Nephron (organoid): ENCODE results near the gene ZNF423.

Experiments
- H3K27ac Mint-ChIP-seq, 3 experiments: 2 replicates each; pipeline ENCODE4 v1.8.0; 2020; ENCODE audit warnings: mixed read lengths in 3 of 3, mild to moderate bottlenecking in 2 of 3, moderate library complexity in 1 of 3
- H3K27me3 Mint-ChIP-seq: 2 replicates; pipeline ENCODE4 v1.8.0; 2021; ENCODE audit warnings: low read depth, mild to moderate bottlenecking, moderate library complexity, mixed read lengths
- H3K36me3 Mint-ChIP-seq: 2 replicates; pipeline ENCODE4 v1.8.0; 2020; ENCODE audit warnings: low read depth, mixed read lengths
- H3K4me1 Mint-ChIP-seq: 2 replicates; pipeline ENCODE4 v1.8.0; 2020; ENCODE audit warnings: mixed read lengths
- H3K4me3 Mint-ChIP-seq, 3 experiments: 2 replicates each; pipeline ENCODE4 v1.8.0; 2020; ENCODE audit warnings: mild to moderate bottlenecking in 3 of 3, mixed read lengths in 3 of 3, moderate library complexity in 2 of 3
- H3K9me3 Mint-ChIP-seq: 2 replicates; pipeline ENCODE4 v1.8.0; 2020; ENCODE audit warnings: mixed read lengths
- TF ChIP-seq, protein P1 (sequence below), 3 experiments: fragments of 200-600 bp; sonication (generic); IDR thresholded peaks; one replicate each; pipeline ENCODE4 v1.5.0; 2021; ENCODE audit warnings: antibody characterized with exemption in 3 of 3; ENCODE audit not compliant: unreplicated experiment in 3 of 3

ZNF423 gene

DNA sequence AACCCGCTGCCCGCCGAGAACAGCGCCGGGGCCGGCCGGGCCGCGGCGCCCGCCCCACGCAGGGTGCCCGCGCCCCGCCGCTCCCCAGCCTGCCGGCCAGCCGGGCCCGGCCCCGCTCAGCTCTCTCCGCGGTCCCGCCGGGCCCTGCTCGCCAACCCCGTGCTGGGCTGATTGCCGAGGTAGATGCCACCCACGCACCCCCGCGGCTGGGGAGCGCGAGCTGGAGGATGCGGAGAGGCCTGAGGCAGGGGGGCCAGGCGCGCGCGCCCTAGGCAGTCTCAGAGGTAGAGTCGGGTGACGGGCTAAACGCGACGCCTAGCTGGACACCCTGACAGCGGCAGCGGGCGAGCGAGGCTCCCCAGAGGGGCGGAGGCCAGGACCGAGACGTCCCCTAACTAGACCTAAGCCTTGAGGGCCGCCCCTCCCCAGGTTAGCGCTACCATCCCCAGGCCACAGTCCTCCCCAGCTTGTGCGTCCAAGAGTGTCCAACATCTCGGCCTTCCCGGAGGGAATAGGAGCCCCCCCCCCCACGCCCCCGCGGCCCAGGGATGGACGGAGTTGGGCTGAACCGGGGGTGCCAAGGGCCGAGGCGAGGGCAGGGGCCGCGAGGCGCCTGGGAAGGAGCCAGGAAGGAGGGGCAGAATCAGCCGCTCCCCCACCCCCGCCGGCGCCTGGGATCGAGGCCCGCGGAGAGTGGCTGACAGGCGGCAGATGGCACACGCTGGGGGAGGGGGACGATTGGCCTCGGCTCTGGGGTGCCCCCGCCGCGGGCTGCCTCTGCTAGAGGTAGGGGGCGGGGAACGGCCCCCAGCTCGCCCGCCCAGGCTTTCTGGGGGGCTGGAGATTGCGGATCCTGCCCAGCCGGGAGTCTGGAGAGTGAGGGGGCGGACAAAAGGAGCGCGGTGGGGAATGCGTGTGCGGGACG lies 2.5 kb upstream of the ZNF423 start:
- H3K36me3 Mint-ChIP-seq = no peaks in the 10 kb centered on the region
- peak overlapping the region; percentile 82 to 88 (median 88) for H3K4me3 Mint-ChIP-seq
- H3K27ac Mint-ChIP-seq = peak overlapping the region; percentile 94 to 98 (median 97)
- peaks cover 37% of the 10 kb centered on the region for H3K4me1 Mint-ChIP-seq
- TF ChIP-seq, protein P1, sequence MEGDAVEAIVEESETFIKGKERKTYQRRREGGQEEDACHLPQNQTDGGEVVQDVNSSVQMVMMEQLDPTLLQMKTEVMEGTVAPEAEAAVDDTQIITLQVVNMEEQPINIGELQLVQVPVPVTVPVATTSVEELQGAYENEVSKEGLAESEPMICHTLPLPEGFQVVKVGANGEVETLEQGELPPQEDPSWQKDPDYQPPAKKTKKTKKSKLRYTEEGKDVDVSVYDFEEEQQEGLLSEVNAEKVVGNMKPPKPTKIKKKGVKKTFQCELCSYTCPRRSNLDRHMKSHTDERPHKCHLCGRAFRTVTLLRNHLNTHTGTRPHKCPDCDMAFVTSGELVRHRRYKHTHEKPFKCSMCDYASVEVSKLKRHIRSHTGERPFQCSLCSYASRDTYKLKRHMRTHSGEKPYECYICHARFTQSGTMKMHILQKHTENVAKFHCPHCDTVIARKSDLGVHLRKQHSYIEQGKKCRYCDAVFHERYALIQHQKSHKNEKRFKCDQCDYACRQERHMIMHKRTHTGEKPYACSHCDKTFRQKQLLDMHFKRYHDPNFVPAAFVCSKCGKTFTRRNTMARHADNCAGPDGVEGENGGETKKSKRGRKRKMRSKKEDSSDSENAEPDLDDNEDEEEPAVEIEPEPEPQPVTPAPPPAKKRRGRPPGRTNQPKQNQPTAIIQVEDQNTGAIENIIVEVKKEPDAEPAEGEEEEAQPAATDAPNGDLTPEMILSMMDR (IDR thresholded peaks at IDR 0.05; ENCODE audit: unreplicated experiment in 3 of 3) = no peak
- no peaks in the 10 kb centered on the region for H3K9me3 Mint-ChIP-seq
- peaks cover 7% of the 10 kb centered on the region for H3K27me3 Mint-ChIP-seq

DNA sequence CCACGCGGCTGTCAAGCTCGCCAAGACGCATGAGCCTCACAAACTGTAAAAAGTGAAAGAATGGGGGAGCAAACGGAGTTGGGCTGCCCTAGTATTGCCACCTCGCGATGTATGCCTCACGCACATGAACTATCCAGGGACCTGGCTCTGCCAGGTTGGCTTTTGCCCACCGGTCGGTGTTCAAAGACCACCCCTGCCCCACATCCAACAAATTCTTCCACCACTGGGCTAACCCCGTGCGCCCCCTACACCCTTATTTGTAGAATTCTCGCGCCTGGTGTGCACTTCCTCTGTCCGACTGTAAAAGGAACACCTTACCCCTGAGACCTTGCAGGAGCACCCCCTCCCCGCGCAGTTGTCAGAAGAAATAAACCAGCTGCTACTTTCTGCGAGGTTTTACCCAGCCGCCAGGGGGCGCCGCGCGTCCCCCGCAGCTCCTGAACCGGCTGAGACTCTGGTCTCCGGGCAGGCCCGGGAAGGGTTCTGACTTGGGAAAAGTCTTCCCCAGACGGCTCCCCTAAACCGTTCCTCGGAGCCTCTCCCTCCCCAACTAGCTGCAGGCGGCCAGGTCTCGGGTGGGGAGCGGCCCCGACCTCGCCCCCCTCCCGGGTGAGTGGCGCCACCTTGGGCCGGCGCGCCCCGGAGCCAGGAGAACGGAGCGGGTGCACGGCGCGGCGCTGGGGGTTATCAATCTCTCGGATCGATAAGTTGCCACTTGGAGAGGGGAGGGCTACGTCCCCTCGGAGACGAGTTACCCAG lies 1.7 kb upstream of the ZNF423 start:
- peak overlapping the region; percentile 92 to 97 (median 95) for H3K4me3 Mint-ChIP-seq
- no peaks in the 10 kb centered on the region for H3K9me3 Mint-ChIP-seq
- TF ChIP-seq, protein P1 (IDR thresholded peaks at IDR 0.05; ENCODE audit: unreplicated experiment in 3 of 3) = peak; percentile 85 to 90 (median 89)
- peaks cover 46% of the 10 kb centered on the region for H3K4me1 Mint-ChIP-seq
- no peaks in the 10 kb centered on the region for H3K36me3 Mint-ChIP-seq
- peaks cover 7% of the 10 kb centered on the region for H3K27me3 Mint-ChIP-seq
- H3K27ac Mint-ChIP-seq = peak overlapping the region; percentile 95 to 97 (median 96)

DNA sequence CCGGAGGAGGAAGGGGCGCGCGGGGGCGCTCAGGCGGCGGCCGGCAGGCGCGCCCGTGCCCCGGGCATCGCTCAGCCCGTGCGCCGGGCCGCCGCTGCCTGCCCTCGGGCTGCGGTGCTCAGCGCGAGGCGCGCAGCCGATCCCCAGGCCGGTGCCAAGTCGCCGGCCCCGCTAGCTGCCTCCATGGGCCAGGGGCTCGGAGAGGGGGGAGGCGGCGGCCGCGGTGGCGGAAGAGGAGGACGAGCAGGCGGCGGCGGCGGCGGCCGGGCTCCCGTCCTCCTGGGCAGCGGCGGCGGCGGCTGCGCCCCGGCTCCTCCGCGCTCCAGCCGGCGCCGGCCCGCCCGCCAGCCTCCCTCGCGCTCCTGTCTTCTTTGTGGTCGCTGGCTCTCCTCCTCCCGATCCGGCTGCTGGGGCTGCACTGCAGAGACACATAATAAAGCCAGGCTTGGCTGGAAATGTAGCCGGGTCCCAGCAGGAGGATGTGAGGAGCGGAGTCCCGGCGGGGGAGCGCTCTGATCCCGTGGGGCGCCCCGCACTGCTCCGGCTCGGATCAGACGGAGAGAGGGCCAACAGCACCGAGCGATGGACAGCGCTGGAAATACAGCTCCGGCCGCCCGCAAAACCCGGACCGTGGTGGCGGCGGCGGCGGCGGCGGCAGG lies 889 bp upstream of the ZNF423 start:
- H3K4me3 Mint-ChIP-seq = peak overlapping the region; percentile 95 to 97 (median 96)
- H3K36me3 Mint-ChIP-seq = no peaks in the 10 kb centered on the region
- no peaks in the 10 kb centered on the region for H3K9me3 Mint-ChIP-seq
- H3K27ac Mint-ChIP-seq = peak overlapping the region; percentile 97 to 98 (median 97)
- peaks cover 7% of the 10 kb centered on the region for H3K27me3 Mint-ChIP-seq
- H3K4me1 Mint-ChIP-seq = peaks cover 46% of the 10 kb centered on the region
- TF ChIP-seq, protein P1 (IDR thresholded peaks at IDR 0.05; ENCODE audit: unreplicated experiment in 3 of 3) = no peak

DNA sequence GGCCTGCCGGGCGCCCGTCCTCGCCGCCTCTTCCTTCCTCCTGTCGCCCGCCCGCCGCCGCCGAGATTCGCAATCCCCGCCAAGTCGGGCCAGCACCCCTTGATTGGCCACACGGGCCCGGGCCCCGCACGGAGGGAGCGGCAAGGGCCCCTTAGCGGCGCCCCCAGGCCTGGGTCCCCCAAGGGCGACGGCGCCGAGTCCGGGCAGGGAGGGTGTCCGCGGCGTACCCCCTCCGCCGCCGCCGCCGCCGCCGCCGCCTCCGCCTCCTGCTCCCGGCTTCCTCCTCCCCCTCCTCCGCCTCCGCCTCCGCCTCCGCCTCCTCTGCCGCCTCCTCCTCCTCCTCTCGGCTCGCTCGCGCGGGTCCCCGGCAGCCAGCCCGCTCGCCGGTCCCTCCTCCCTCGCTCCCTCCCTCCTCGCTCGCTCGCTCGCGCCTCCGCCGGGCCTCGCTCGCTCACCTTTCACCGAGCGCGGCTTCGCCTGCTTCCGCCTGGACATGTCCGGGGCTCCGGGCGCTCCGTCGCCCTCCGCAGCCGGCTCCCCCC lies 561 bp downstream of the ZNF423 start:
- no peaks in the 10 kb centered on the region for H3K9me3 Mint-ChIP-seq
- peaks cover 5% of the 10 kb centered on the region for H3K27me3 Mint-ChIP-seq
- H3K4me3 Mint-ChIP-seq = peak overlapping the region; percentile 46 to 76 (median 72)
- peaks cover 51% of the 10 kb centered on the region for H3K4me1 Mint-ChIP-seq
- H3K36me3 Mint-ChIP-seq = no peaks in the 10 kb centered on the region
- H3K27ac Mint-ChIP-seq = peak overlapping the region in 2 of 3 experiments; percentile 33 to 98
- TF ChIP-seq, protein P1 (IDR thresholded peaks at IDR 0.05; ENCODE audit: unreplicated experiment in 3 of 3) = no peak

DNA sequence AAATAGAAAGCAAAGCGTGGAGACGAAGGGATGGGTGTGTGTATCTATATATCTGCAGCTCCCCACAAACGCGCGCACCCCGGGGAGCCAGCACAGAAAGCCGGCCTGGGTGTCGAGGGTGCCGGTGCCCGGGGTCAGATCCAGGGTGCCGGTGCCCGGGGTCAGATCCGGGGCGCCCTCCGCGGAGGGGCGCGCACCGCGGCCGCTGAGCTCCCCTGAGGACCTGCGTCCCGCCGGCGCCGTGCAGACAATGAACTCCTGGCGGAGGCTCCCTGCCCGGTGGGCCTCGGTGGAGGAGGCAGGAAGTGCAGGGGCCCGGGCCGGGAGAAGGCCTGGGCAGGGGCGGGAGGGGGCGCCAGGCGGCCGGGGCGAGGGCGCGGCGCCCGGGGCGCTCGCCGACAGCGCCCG lies 1.1 kb downstream of the ZNF423 start:
- TF ChIP-seq, protein P1 (IDR thresholded peaks at IDR 0.05; ENCODE audit: unreplicated experiment in 3 of 3) = no peak
- Mint-ChIP-seq H3K4me3 (peak overlapping the region; percentile 93 to 95 (median 95)), H3K27ac (peak overlapping the region; percentile 93 to 96 (median 96)), H3K36me3 (no peaks in the 10 kb centered on the region), H3K9me3 (no peaks in the 10 kb centered on the region), H3K4me1 (peaks cover 52% of the 10 kb centered on the region), H3K27me3 (peaks cover 4% of the 10 kb centered on the region)
